IPS DF 4.7 (cell line): ENCODE results near the gene CCDC97.
"Not testable (repeated sequence)": the region's sequence is repeated elsewhere in the genome, so short reads cannot be mapped to it uniquely, and the experiment has no call there.

Experiments
- DNase-seq: peaks from one replicate; pipeline ENCODE4 v3.0.0-alpha.2; 2013; ENCODE audit warnings: low spot score; ENCODE audit errors: extremely low read depth

The CCDC97 gene

DNA sequence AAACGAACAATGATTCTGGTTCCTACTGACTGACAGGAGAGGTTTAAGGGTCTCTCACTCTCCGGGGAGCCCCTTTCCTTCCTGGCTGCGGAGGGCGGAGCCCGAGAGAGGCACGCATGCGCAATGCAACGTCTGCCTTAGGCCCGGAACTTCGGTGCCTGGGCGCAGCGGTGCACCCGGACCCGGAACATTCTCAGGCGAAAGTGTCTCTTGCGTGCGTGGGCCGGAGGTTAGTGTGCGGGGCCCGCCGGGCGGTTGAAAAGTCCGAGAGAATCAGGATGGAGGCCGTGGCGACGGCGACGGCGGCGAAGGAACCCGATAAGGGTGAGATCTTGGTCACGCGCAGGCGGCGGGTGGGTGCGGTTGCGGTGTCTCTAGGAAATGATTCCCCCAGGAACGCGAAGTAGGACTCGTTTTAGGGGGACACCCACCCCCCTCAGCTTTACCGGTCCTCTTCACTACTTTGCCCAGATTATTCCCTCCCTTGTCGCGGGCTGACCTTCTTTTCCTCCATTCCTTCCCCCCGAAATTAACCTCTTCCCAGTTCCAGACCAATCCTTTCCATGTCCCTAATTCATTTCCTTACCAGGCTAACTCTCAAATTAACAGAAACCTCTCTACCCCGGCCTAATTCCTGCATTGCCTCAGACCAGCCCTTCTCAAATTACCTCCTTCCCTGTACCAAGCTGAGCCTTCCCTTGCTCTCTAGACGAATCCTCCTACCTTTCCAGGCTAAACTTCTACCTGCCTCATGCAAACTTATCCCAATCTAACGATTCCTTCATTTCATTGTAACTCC lies at the start of gene CCDC97:
CCDC97 (plus strand) TSS at position 140 of the 799 bp plus-strand sequence; CDS start at position 279, 139 bp downstream.
- no peak for DNase-seq

DNA sequence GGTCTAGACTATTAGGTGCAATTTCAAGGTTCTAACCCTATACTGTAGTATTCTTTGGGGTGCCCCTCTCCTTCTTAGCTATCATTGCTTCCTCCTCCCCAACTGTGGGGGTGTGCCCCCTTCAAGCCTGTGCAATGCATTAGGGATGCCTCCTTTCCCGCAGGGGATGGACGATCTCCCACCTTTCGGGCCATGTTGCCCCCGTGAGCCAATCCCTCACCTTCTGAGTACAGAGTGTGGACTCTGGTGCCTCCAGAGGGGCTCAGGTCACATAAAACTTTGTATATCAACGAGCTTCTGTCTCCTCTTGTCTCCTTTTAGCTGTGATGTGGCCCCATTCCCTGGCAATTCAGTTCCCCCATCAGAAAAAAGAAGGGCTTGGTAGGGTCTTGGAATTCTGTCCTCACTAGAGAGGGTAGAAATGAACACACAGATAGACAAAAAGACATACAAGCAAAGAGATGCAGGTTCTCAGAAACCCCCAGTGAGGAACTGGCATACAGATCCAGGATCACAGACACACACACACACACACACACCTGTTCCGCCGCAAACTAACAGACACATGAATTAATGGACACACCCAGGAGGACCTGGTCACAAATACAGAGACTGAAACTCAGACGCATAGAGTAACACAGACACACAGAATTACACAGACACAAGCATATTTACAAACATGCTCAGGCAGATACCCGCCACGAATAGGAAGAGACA lies 48.3 kb upstream of the CCDC97 start:
- no peak for DNase-seq

DNA sequence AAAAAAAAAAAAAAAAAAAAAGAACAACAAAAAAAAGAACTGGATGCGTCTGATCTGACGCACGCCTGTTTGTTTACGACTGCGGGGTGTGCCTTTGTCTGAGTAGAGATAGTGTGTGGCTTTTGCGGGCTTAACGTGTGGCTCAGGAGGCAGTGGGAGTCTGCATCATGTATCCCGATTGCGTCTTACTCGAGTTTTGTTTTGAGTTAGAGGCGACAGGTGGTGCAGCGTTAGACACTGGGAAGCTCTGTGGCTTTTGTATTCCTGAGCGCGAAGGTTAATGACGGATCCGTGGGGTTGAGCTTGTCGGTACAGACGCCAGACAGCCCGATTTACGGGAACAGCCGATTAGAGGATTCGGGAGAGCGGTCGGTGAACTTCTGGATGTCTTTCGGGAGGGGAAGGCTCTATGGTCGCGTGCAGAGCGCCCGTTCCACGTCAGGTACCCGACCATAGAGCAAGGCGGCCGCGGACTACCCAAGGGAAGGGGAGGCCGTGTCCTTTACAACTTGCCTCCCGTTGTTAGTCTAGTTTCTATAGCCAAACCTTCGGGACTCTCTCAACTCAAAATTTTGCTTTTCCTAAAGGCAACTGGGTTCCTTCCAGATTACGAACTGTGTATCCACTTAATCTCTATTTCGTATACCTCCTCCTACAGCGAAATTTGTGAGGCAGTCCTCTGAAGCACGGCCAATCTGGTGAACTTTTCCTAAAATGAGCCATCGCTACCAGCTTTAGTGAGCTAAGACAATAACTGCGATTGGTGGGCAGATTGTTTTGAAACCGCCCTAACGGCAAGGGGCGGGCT lies 46.7 kb upstream of the CCDC97 start:
- DNase-seq = no peak

DNA sequence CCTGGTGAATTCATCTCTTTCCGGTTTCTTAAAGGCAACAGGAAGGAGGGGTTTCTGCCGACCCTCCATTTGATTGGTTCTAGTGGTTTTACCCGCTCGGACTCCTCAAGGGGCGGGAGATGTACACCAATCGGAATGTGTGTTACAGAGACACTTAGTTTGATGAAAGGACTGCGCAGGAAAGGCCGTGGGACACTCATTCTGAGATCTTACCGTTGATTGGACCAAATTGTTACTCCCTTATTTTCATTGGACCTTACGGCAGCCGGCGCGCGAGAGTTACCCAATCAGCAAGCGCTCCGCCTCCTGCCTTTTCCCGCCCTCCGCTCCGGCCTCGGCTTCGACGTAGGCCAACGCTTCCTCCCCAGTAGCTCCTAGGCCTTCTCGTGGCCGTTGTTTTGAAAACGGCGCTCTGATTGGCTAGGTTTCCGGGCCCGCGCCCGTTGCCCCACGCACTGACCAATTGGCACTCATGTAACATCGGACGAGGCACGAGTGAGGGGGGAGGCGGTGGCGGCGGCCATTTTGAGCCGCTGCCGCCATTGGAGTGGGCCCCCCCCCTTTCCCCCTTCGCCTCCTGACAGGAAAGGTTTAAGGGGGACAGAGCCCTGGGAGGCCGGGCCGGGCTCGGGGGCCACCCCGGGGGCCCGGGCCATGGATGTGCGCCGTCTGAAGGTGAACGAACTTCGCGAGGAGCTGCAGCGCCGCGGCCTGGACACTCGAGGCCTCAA lies 46.0 kb upstream of the CCDC97 start, which contains the start of gene HNRNPUL1:
HNRNPUL1 (plus strand) TSS at position 523 of the 731 bp plus-strand sequence; CDS start at position 655, 132 bp downstream.
- peak; percentile 100 for DNase-seq

- DNase-seq = no peak
Observed at GRCh38 chr19:41264581-41265394, 45.2 kb upstream of the CCDC97 start.

- no peak for DNase-seq
Observed at GRCh38 chr19:41265395-41266153, 44.4 kb upstream of the CCDC97 start.

- DNase-seq = no peak
Observed at GRCh38 chr19:41269055-41269454, 40.9 kb upstream of the CCDC97 start.

- no peak for DNase-seq
Observed at GRCh38 chr19:41269571-41269970, 40.4 kb upstream of the CCDC97 start.

- DNase-seq = no peak
Observed at GRCh38 chr19:41273076-41273475, 36.9 kb upstream of the CCDC97 start.

DNA sequence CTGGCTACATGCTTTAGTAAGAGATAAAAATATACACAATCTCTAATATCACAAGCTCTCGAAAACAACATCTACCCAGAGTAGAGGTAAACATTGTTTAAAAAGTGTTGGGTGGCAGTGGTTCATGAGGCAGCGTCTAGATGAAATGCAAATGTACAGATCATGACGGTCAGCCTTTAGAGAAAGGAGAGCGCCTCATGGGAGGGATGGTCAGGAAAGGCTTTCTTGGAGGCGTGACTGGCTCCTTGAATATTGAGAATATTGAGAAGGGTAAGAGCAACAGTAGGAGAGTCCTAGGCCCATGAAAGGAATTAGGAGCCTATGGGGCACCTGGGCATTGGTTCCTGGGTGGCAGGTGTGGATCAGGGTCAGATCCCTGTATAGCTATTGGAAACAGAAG lies 35.2 kb upstream of the CCDC97 start:
- DNase-seq = no peak

DNA sequence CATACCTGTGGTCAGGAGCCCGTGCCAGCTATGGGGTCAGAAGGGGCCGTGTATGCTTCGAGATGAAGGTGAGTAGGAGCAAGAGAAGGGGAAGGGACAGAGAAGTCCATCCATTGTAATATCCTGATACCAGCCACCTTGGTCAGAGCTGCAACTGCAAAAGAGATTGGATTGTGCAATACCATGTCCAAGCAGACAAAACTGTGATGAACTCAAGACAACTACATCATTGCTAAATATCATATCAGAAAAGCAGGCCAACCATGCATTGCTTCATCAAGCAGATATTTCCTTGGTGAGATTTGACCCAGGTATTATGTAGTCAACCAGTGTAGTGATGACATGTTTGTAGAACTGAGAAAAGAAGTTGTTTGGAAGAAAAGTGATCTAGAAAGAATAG lies 33.7 kb upstream of the CCDC97 start:
- DNase-seq = no peak

DNA sequence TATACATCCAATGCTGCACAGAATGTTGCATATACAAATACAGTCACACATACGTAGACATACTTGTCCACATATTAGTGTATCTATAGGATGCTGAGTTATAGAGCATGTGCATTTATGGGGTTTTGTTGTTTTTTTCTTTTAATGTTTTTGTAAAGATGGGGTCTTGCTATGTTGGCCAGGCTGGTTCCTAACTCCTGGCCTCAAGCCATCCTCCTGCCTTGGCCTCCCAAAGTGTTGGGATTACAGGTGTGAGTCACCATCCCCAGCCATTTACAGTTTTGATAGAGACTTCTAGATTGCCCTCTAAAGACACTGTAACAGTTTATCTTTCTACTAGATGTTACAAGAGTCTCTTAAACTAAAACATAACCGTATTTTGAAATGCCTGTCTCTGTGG lies 31.5 kb upstream of the CCDC97 start:
- no peak for DNase-seq

- no peak for DNase-seq
Observed at GRCh38 chr19:41288673-41289530, 21.1 kb upstream of the CCDC97 start.

GRCh38 chr19:41289814-41290213 lies 20.2 kb upstream of the CCDC97 start:
- DNase-seq = not testable (repeated sequence)

GRCh38 chr19:41294393-41294792 lies 15.6 kb upstream of the CCDC97 start:
- DNase-seq = no peak

DNA sequence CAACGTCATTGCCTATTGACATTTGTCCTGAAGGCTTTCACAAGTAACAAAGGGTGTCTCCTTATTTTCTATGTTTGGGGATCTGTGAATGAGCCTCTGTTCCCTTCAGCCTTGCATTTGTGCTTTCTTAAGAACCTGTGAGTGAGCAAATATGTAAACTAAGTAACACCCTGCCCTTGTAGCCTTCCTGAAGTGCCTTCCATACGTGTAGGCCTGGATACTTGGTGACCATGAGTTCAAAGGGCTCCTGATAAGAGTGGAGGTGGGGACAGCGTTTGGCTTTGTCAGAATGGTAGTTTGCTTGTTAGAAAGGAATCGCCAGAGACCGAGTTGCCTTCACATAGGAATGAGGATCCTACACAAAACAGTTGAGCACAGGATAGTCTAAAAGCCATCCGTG lies 14.5 kb upstream of the CCDC97 start:
- no peak for DNase-seq

DNA sequence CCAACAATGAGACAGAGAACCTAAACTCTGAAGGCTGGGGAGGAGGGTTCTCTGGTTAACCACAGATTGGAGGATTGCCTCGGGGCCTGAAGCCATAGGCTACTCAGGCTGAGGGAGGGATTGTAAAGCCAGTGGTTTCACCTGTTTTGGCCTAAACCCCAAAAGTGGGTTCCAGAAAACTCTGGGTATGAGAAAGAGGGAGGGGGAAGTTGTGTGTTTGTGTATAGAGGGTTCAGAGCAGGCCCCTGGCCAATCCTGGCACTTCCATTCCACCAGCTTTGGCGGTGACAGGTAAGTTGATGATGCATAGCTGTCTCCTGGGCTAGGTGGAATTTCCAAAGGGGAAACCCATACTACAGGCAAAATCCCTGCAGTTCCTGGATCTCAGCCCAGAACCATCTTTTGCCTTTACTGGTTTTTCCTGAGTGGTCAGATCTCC lies 13.5 kb upstream of the CCDC97 start:
- no peak for DNase-seq

- DNase-seq = no peak
Observed at GRCh38 chr19:41297628-41298347, 12.2 kb upstream of the CCDC97 start.
